HG03039 (cell line): Measurements from ENCODE around the gene MTG2.

Experiments used
- ATAC-seq: cut with Tn5 transposase; IDR thresholded peaks from one replicate; pipeline ENCODE4 v1.9.1; 2021; ENCODE audit warnings: mild to moderate bottlenecking, moderate library complexity; ENCODE audit not compliant: unreplicated experiment

MTG2 gene

GRCh38 chr20:62219992-62220665 is 37.3 kb downstream of the MTG2 start, which contains the start of gene HRH3:
Gene HRH3, minus strand, starts transcription at chr20:62220278. Its CDS starts 308 bp downstream, at chr20:62219970.
- no peak for ATAC-seq

GRCh38 chr20:62220666-62221568 is 38.1 kb downstream of the MTG2 start:
- no peak for ATAC-seq

GRCh38 chr20:62222266-62222850 is 39.5 kb downstream of the MTG2 start:
- ATAC-seq = no peak

- ATAC-seq = no peak
Observed at GRCh38 chr20:62222972-62223371, 40.1 kb downstream of the MTG2 start.

- ATAC-seq = no peak
Observed at GRCh38 chr20:62223571-62223970, 40.7 kb downstream of the MTG2 start.

- no peak for ATAC-seq
Observed at GRCh38 chr20:62224113-62224855, 41.5 kb downstream of the MTG2 start.

GRCh38 chr20:62225026-62225425 is 42.2 kb downstream of the MTG2 start:
- no peak for ATAC-seq

- ATAC-seq = no peak
Observed at GRCh38 chr20:62225820-62226635, 43.2 kb downstream of the MTG2 start.

GRCh38 chr20:62226707-62227590 is 44.1 kb downstream of the MTG2 start:
- ATAC-seq = no peak

GRCh38 chr20:62227591-62227976 is 44.8 kb downstream of the MTG2 start:
- ATAC-seq = no peak

GRCh38 chr20:62227977-62228958 is 45.4 kb downstream of the MTG2 start:
- no peak for ATAC-seq

GRCh38 chr20:62228982-62229545 is 46.2 kb downstream of the MTG2 start:
- ATAC-seq = no peak

GRCh38 chr20:62229667-62230066 is 46.8 kb downstream of the MTG2 start:
- no peak for ATAC-seq

GRCh38 chr20:62230276-62230675 is 47.4 kb downstream of the MTG2 start:
- no peak for ATAC-seq

GRCh38 chr20:62230696-62231095 is 47.9 kb downstream of the MTG2 start:
- no peak for ATAC-seq

GRCh38 chr20:62231292-62231691 is 48.5 kb downstream of the MTG2 start:
- no peak for ATAC-seq

- no peak for ATAC-seq
Observed at GRCh38 chr20:62232194-62232593, 49.4 kb downstream of the MTG2 start.
